IMR-90 (cell line): Measurements from ENCODE around the gene CCDC97. TPM values are rescaled to one million over a fixed set of nuclear protein-coding genes. Genes with fewer than 3 reads are reported as not detected.
A peak's percentile ranks its signal among the peaks of the same experiment; 100 is the strongest.

ENCODE experiments used
- ATAC-seq: fragments of 200-7000 bp; cut with Tn5 transposase; 2 replicates; pipeline ENCODE4 v1.9.1; 2020; ENCODE audit warnings: low read depth, mild to moderate bottlenecking, moderate library complexity
- BruUV-seq: library from RNA; stranded (reverse); fragments of 400-500 nt; replicated peaks from 2 replicates; lab custom pipeline; 2021; lab: Mats Ljungman, UMichigan
- CTCF ChIA-PET: fragments of 300-600 bp; formaldehyde crosslinking; extraction: SDS; loops from one replicate; lab custom pipeline; 2021; ENCODE audit warnings: antibody characterized with exemption; lab: Yijun Ruan, JAX
- POLR2A ChIA-PET: fragments of 300-600 bp; sonication (Branson Sonifier 250); formaldehyde crosslinking; loops from one replicate; lab custom pipeline; 2022; ENCODE audit warnings: antibody characterized with exemption; ENCODE audit not compliant: unreplicated experiment; lab: Charles Lee
- DNase-seq: peaks from one replicate; pipeline ENCODE4 v3.0.0; 2013
- H2AFZ ChIP-seq: replicated peaks from 2 replicates; pipeline ENCODE3; 2013; ENCODE audit warnings: low read length, mild to moderate bottlenecking; ENCODE audit not compliant: poor library complexity
- H2AK5ac ChIP-seq: 2 replicates; pipeline ENCODE4 v1.6.1; 2013; ENCODE audit warnings: low read depth, low read length, inconsistent platforms
- H2AK9ac ChIP-seq: replicated peaks from 2 replicates; pipeline ENCODE3; 2013; ENCODE audit warnings: mild to moderate bottlenecking, low read depth, low read length, moderate library complexity; ENCODE audit not compliant: poor library complexity
- H2BK120ac ChIP-seq: 2 replicates; pipeline ENCODE4 v1.6.1; 2013; ENCODE audit warnings: low read depth, low read length, inconsistent platforms
- H2BK15ac ChIP-seq: 3 replicates; pipeline ENCODE4 v1.6.1; 2013; ENCODE audit warnings: low read depth, low read length, inconsistent platforms
- H2BK20ac ChIP-seq: 2 replicates; pipeline ENCODE4 v1.6.1; 2013; ENCODE audit warnings: low read depth, mild to moderate bottlenecking, inconsistent platforms, low read length, moderate library complexity
- H2BK5ac ChIP-seq: 2 replicates; pipeline ENCODE4 v1.6.1; 2013; ENCODE audit warnings: mild to moderate bottlenecking, low read depth, low read length, inconsistent platforms; ENCODE audit not compliant: poor library complexity, severe bottlenecking
- H3K14ac ChIP-seq: replicated peaks from 2 replicates; pipeline ENCODE4 v1.6.1; 2013; ENCODE audit warnings: low read depth, low read length, inconsistent platforms
- H3K18ac ChIP-seq: 2 replicates; pipeline ENCODE4 v1.6.1; 2013; ENCODE audit warnings: low read depth, low read length, control low read depth
- H3K23ac ChIP-seq: 2 replicates; pipeline ENCODE4 v1.6.1; 2013; ENCODE audit warnings: low read depth, low read length, inconsistent platforms
- H3K27ac ChIP-seq: 2 replicates; pipeline ENCODE4 v1.5.1; 2013; ENCODE audit warnings: mild to moderate bottlenecking, control low read depth, low read length; ENCODE audit not compliant: insufficient read depth
- H3K27me3 ChIP-seq: 2 replicates; pipeline ENCODE4 v1.6.1; 2013; ENCODE audit warnings: low read length; ENCODE audit not compliant: control insufficient read depth, insufficient read depth
- H3K36me3 ChIP-seq: 2 replicates; pipeline ENCODE4 v1.6.1; 2013; ENCODE audit warnings: low read length, mixed read lengths; ENCODE audit not compliant: control insufficient read depth, insufficient read depth
- H3K4ac ChIP-seq: 2 replicates; pipeline ENCODE4 v1.6.1; 2013; ENCODE audit warnings: low read depth, low read length, inconsistent platforms
- H3K4me1 ChIP-seq: 2 replicates; pipeline ENCODE4 v1.6.1; 2013; ENCODE audit warnings: low read length, mixed read lengths; ENCODE audit not compliant: control insufficient read depth, insufficient read depth
- H3K4me2 ChIP-seq: 2 replicates; pipeline ENCODE4 v1.6.1; 2013; ENCODE audit warnings: low read depth, mild to moderate bottlenecking, control low read depth, low read length, moderate library complexity
- H3K4me3 ChIP-seq: 2 replicates; pipeline ENCODE4 v1.5.1; 2013; ENCODE audit warnings: low read depth, mild to moderate bottlenecking, control low read depth, low read length, moderate library complexity; ENCODE audit not compliant: insufficient read depth
- H3K56ac ChIP-seq: 2 replicates; pipeline ENCODE4 v1.6.1; 2013; ENCODE audit warnings: low read length, inconsistent platforms; ENCODE audit not compliant: insufficient read depth; ENCODE audit errors: extremely low read depth
- H3K79me1 ChIP-seq, 2 experiments: 2 replicates each; pipeline ENCODE4 v1.6.1; 2013; ENCODE audit warnings: low read length in 2 of 2, inconsistent platforms in 1 of 2, low read depth in 1 of 2
- H3K9ac ChIP-seq: 2 replicates; pipeline ENCODE4 v1.6.1; 2013; ENCODE audit warnings: low read depth, low read length, control low read depth
- H3K9me1 ChIP-seq: 2 replicates; pipeline ENCODE4 v1.6.1; 2013; ENCODE audit warnings: low read length, inconsistent platforms; ENCODE audit not compliant: insufficient read depth
- H3K9me3 ChIP-seq: 2 replicates; pipeline ENCODE4 v1.6.1; 2013; ENCODE audit warnings: low read length; ENCODE audit not compliant: control insufficient read depth, insufficient read depth
- H4K20me1 ChIP-seq: 2 replicates; pipeline ENCODE4 v1.6.1; 2013; ENCODE audit warnings: low read length, inconsistent platforms; ENCODE audit not compliant: insufficient read depth
- H4K5ac ChIP-seq: 2 replicates; pipeline ENCODE4 v1.6.1; 2013; ENCODE audit warnings: mild to moderate bottlenecking, low read depth, low read length, control low read depth
- H4K8ac ChIP-seq, 2 experiments: 2 replicates each; pipeline ENCODE4 v1.6.1; 2013; ENCODE audit warnings: low read depth in 2 of 2, low read length in 2 of 2, control low read depth in 1 of 2, inconsistent platforms in 1 of 2
- H4K91ac ChIP-seq: 2 replicates; pipeline ENCODE4 v1.6.1; 2013; ENCODE audit warnings: low read depth, low read length, inconsistent platforms; ENCODE audit not compliant: insufficient read depth
- CEBPB ChIP-seq: IDR thresholded peaks from 2 replicates; pipeline ENCODE4 v1.6.1; 2012; ENCODE audit warnings: low read depth, low read length, improper control_type of control experiment
- FOS ChIP-seq: fragments of 150-350 bp; IDR thresholded peaks from 2 replicates; pipeline ENCODE4 v1.6.1; 2016; ENCODE audit warnings: low read depth, low read length
- POLR2A ChIP-seq: IDR thresholded peaks from 2 replicates; pipeline ENCODE4 v1.6.1; 2012; ENCODE audit warnings: mild to moderate bottlenecking, low read depth, low read length
- WGBS, 2 experiments: methylation state at CpG; one replicate each; pipeline versions ENCODE4 v1.1.5 to v1.1.7; 2013; ENCODE audit warnings: missing lambda C conversion rate in 2 of 2; ENCODE audit not compliant: insufficient read length in 1 of 2; ENCODE audit errors: extremely low coverage in 2 of 2; 5-methylcytosine and 5-hydroxymethylcytosine counted together
- dilution Hi-C: fragments of 300-500 bp; cut with HindIII; formaldehyde crosslinking; loops from one replicate; pipeline ENCODE4 v1.14.3; 2018; ENCODE audit warnings: low sequenced_read_pairs; ENCODE audit not compliant: unreplicated experiment
- in situ Hi-C: fragments of 300-500 bp; cut with MboI; formaldehyde crosslinking; loops from 3 replicates; pipeline ENCODE4 v1.14.3; 2019; ENCODE audit warnings: low sequenced_read_pairs, inconsistent platforms, mixed read lengths
- intact Hi-C: fragments of 100-400 bp; cut with micrococcal nuclease; formaldehyde crosslinking; loops from 2 replicates; pipeline ENCODE4 v1.10.0; 2022
- polyA plus RNA-seq, 3 experiments: library from polyadenylated mRNA; depleted of rRNA; stranded (reverse); fragments of >200 nt; gene quantifications; 2 replicates each; pipeline ENCODE4 v1.2.3, GENCODE V29; 2012; ENCODE audit warnings: low replicate concordance in 1 of 3
- total RNA-seq: library from RNA; depleted of rRNA; stranded (reverse); fragments of >200 nt; gene quantifications from 2 replicates; pipeline ENCODE4 v1.2.3, GENCODE V29; 2012
- TF ChIP-seq, protein P1 (sequence below): fragments of 150-350 bp; IDR thresholded peaks from 2 replicates; pipeline ENCODE4 v1.6.1; 2017; ENCODE audit warnings: mild to moderate bottlenecking, antibody characterized with exemption, low read length, low read depth

The CCDC97 gene
- total and polyA plus RNA-seq, 2 of the 4 experiments (the other 2 are of a cell fraction): 4.1 to 11.0 TPM

DNA sequence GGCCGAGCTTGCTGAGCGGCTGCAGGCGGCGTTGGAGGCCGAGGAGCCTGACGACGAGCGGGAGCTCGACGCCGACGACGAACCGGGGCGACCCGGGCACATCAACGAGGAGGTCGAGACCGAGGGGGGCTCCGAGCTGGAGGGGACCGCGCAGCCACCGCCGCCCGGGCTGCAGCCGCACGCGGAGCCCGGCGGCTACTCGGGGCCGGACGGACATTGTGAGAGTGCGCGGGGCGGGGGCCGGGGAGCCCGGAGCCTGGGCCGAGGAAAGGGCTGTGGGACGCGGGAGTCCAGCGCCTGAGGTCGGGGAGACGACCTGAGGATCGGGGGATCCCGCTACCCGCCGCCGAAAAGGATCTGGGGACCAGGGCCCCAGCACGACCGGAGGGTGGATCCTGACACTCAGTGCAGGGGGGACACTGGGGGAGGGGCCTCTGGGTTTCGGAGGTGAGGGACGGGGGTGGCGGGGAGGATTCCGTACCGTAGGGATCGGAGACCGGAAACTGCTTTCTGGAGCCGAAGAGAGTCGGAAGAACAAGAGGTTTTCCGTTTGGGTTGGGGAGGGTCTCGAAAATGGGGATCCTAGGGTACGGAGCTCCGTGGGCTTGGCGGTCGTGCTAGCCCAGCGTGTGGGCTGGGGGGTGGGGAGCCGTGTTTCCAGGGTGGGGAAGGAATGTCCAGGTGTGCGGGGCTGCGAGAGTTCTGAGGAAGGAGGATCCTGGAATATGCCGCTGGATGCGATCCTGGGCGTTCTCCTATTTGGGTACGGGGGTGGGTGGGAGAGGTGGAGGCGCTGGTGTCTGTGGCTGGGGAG, 45.2 kb upstream of the CCDC97 start:
- peak overlapping the region; percentile 93 for H3K27ac ChIP-seq
- H2AK9ac ChIP-seq: peak overlapping the region; percentile 100
- ChIA-PET POLR2A (interaction anchor here (1.9 kb wide), 1 partner anchor 60 kb away, joined by 6 read pairs; no protein-coding TSS in a partner anchor), CTCF (interaction anchor here (1.0 kb wide), 1 partner anchor 486 kb away, joined by 4 read pairs; no protein-coding TSS in a partner anchor)
- peak overlapping the region; percentile 95 for H4K91ac ChIP-seq
- peak overlapping the region; percentile 46 to 95 for H4K8ac ChIP-seq
- H3K4me3 ChIP-seq: peak overlapping the region; percentile 82
- TF ChIP-seq FOS (no peak), CEBPB (no peak), POLR2A (peak; percentile 32; the same call in 1 of the 2 replicates)
- TF ChIP-seq, protein P1, sequence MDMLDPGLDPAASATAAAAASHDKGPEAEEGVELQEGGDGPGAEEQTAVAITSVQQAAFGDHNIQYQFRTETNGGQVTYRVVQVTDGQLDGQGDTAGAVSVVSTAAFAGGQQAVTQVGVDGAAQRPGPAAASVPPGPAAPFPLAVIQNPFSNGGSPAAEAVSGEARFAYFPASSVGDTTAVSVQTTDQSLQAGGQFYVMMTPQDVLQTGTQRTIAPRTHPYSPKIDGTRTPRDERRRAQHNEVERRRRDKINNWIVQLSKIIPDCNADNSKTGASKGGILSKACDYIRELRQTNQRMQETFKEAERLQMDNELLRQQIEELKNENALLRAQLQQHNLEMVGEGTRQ: no peak
- no peaks in the 10 kb centered on the region for H3K27me3 ChIP-seq
- peak overlapping the region; percentile 91 for H3K4ac ChIP-seq
- in situ Hi-C loops: loop anchor here (5.0 to 25.0 kb wide), 2 partner anchors 62 to 602 kb away; no protein-coding TSS in a partner anchor
- H2AFZ ChIP-seq: peak overlapping the region; percentile 91
- peak overlapping the region; percentile 78 for H3K56ac ChIP-seq
- H3K9me3 ChIP-seq: no peaks in the 10 kb centered on the region
- peaks cover 34% of the 10 kb centered on the region for H4K20me1 ChIP-seq
- peak overlapping the region; percentile 58 for H3K18ac ChIP-seq
- H3K4me1 ChIP-seq: peaks cover 9% of the 10 kb centered on the region
- H3K9me1 ChIP-seq: peaks cover 8% of the 10 kb centered on the region; the same call in 1 of the 2 replicates
- H2AK5ac ChIP-seq: peak overlapping the region; percentile 90
- peak overlapping the region; percentile 95 for H3K4me2 ChIP-seq
- 1% methylated on average over 31 of the region's 75 CpGs; no CpG with 5 or more reads in 1 of the 2 experiments for WGBS, 2 experiments
- peaks cover 20% of the 10 kb centered on the region for H3K36me3 ChIP-seq
- peak overlapping the region; percentile 68 for H3K14ac ChIP-seq
- dilution Hi-C loops: no loop called here
- H2BK5ac ChIP-seq: peak overlapping the region; percentile 89
- no peak for ATAC-seq
- intact Hi-C loops: loop anchor here (2.0 to 5.0 kb wide), 2 partner anchors 44 to 88 kb away; partner anchors contain the start of gene TGFB1
- peak overlapping the region; percentile 93 for H3K9ac ChIP-seq
- peak overlapping the region; percentile 88 for H4K5ac ChIP-seq
- no TSS peak for BruUV-seq
- H2BK120ac ChIP-seq: peak overlapping the region; percentile 39
- no peak overlapping the region for H2BK20ac ChIP-seq
- H3K23ac ChIP-seq: peak overlapping the region; percentile 76
- DNase-seq: peak; percentile 34
- peaks cover 17 to 40% of the 10 kb centered on the region in 2 experiments; a peak in 3 of 4 replicates for H3K79me1 ChIP-seq
- H2BK15ac ChIP-seq: no peak overlapping the region
